Measurements from ENCODE around the gene C19orf12. TPM values are rescaled to one million over a fixed set of nuclear protein-coding genes. Genes with fewer than 3 reads are reported as not detected.

Gene C19orf12
- total RNA-seq, 4 donors from 2014 or later = 8.5 to 35.0 (median 31.5) TPM

DNA sequence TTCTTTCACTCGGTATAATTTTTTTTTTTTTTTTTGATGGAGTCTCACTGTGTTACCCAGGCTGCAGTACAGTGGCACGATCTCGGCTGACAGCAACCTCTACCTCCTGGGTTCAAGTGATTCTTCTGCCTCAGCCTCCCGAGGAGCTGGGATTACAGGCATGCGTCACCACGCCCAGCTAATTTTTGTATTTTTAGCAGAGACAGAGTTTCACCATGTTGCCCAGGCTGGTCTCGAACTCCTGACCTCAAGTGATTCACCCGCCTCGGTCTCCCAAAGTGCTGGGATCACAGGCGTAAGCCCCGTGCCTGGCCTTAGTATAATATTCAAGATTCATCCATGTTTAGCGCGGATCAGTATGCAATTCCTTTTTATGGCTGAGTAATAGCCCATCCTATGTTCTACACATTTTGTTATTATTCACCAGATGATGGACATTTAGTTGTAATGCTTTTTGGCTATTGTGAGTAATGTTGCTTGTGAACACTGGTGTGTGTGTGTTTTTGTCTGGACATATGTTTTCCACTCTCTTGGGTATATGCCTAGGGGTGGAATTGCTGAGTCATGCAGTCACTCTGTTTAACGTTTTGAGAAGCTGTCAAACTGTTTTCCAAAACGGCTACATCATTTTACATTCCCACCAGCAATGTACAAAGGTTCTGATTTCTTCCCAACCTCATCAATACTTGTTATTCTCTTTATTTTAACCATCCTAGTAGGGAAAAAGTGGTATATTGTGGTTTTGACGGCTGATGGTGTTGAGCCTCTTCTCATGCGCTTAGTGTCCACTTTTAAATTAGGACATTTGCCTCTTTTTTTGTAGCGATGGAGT, 26.9 kb downstream of the C19orf12 start:
- intact Hi-C loops (cut with DNase I; ENCODE audit: low total_unique reads) = no loop called here
- Histone ChIP-seq H3K27me3 (no peaks in the 10 kb centered on the region), H3K27ac (peak overlapping the region in 1 of 2 donors; percentile 56), H3K4me3 (no peak overlapping the region), H3K9me3 (peaks cover 0 to 5% of the 10 kb centered on the region in 2 donors), H3K4me1 (no peaks in the 10 kb centered on the region), H3K36me3 (no peaks in the 10 kb centered on the region)
- TF ChIP-seq, protein P1, sequence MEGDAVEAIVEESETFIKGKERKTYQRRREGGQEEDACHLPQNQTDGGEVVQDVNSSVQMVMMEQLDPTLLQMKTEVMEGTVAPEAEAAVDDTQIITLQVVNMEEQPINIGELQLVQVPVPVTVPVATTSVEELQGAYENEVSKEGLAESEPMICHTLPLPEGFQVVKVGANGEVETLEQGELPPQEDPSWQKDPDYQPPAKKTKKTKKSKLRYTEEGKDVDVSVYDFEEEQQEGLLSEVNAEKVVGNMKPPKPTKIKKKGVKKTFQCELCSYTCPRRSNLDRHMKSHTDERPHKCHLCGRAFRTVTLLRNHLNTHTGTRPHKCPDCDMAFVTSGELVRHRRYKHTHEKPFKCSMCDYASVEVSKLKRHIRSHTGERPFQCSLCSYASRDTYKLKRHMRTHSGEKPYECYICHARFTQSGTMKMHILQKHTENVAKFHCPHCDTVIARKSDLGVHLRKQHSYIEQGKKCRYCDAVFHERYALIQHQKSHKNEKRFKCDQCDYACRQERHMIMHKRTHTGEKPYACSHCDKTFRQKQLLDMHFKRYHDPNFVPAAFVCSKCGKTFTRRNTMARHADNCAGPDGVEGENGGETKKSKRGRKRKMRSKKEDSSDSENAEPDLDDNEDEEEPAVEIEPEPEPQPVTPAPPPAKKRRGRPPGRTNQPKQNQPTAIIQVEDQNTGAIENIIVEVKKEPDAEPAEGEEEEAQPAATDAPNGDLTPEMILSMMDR (IDR thresholded peaks at IDR 0.05) = no peak
- no peak for TF ChIP-seq POLR2A (IDR thresholded peaks at IDR 0.05)
- DNase-seq = no peak

DNA sequence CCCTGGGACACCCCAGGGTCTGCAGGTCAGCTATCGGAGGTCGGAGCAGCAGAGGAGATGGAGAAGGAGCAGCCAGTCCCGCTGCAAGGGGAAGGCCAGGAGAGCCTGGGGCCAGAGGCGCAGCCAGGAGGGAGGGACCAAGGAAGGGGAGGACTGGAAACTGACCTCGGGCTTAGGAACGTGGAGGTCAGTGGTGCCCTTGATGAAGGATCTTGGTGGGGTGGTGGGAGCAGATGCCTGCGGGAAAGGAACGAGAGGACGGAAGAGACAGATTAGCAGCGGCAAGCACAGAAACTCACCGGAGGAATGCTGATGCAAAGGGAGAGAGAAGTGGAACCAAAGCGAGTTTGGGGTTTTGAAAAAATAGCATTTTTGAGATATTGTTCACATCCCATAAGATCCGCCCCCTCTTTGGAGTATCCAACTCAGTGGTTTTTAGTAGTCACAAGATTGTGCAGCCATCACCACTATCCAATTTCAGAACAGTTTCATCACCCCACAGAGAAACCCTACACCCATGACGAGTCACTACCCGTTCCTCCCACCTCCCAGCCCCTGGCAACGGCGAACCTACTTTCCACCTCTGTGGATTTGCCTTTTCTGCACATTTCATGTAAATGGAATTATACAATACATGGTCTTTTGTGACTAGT, 27.7 kb downstream of the C19orf12 start:
- H3K4me1 ChIP-seq = no peaks in the 10 kb centered on the region

DNA sequence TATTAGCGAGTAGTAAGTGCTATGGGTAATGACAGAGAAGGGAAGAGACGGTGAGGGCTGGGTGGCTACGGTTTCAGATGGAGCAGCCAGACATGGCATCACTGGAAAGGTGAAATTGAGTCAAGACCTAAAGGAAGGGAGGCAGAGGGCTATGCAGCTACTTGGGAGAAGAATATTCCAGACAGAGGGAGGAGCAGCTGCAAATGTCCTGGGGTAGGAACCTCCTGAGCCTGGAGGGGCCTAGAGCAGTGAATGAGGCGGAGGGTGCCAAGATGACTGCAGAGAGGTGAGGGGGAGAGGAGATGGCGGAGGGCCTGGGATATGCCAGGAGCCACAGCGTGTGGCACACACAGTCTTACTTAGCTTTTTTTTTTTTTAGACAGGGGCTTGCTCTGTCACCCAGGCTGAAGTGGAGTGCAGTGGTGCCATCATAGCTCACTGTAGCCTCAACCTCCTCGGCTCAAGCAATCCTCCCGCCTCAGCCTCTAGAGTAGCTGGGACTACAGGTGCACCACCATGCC, 28.7 kb downstream of the C19orf12 start:
- DNase-seq = no peak
- intact Hi-C loops (cut with DNase I; ENCODE audit: low total_unique reads) = no loop called here

More for the DNA sequence above, 27.7 kb downstream of the C19orf12 start:
- peak overlapping the region in 1 of 2 donors; percentile 9 for H3K4me3 ChIP-seq
- H3K9me3 ChIP-seq = peaks cover 0 to 5% of the 10 kb centered on the region in 2 donors
- intact Hi-C loops (cut with DNase I; ENCODE audit: low total_unique reads) = no loop called here
- H3K27me3 ChIP-seq = no peaks in the 10 kb centered on the region
- peak; percentile 82 to 83 for DNase-seq
- no peaks in the 10 kb centered on the region for H3K36me3 ChIP-seq
- TF ChIP-seq, protein P1 (IDR thresholded peaks at IDR 0.05) = no peak
- peak in 1 of 2 donors; percentile 23 for TF ChIP-seq POLR2A (IDR thresholded peaks at IDR 0.05)
- peak overlapping the region; percentile 75 to 79 for H3K27ac ChIP-seq

DNA sequence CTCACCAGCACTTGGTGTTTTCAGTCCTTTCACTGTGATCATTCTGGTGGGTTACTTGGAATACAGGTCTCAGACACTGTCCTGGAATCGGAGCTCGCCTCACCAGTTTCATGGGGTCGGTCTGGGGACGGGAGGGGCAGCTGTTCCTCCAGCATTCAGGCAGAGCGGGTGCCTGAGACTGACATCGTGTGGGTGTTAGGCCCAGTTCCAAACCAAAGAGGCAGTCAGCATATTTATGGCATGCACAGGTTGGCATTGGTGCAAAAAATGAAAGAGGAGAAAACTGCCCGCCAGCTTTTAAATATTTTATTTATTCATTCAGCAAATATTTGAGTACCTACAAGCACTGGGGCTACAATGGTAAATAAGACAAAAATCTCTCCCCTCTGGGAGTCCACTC, 29.7 kb downstream of the C19orf12 start:
- no peak for DNase-seq
- no peaks in the 10 kb centered on the region for H3K27me3 ChIP-seq
- TF ChIP-seq, protein P1 (IDR thresholded peaks at IDR 0.05) = no peak
- TF ChIP-seq POLR2A (IDR thresholded peaks at IDR 0.05) = no peak
- H3K4me3 ChIP-seq = no peak overlapping the region
- H3K27ac ChIP-seq = peak overlapping the region in 1 of 2 donors; percentile 26
- H3K4me1 ChIP-seq = peaks cover 0 to 11% of the 10 kb centered on the region in 2 donors
- intact Hi-C loops (cut with DNase I; ENCODE audit: low total_unique reads) = no loop called here
- no peaks in the 10 kb centered on the region for H3K9me3 ChIP-seq
- no peaks in the 10 kb centered on the region for H3K36me3 ChIP-seq

More for the DNA sequence above, 28.7 kb downstream of the C19orf12 start:
- H3K4me3 ChIP-seq = no peak overlapping the region
- H3K4me1 ChIP-seq = peaks cover 0 to 7% of the 10 kb centered on the region in 2 donors
- H3K36me3 ChIP-seq = no peaks in the 10 kb centered on the region
- no peak for TF ChIP-seq POLR2A (IDR thresholded peaks at IDR 0.05)
- TF ChIP-seq, protein P1 (IDR thresholded peaks at IDR 0.05) = no peak
- peak overlapping the region; percentile 75 to 79 for H3K27ac ChIP-seq
- H3K9me3 ChIP-seq = peaks cover 0 to 5% of the 10 kb centered on the region in 2 donors
- H3K27me3 ChIP-seq = no peaks in the 10 kb centered on the region
